HepG2 (cell line): Measurements from ENCODE around the gene NDP.

Source experiments
- EP300 ChIP-seq, 3 experiments: sonication (generic) in 1 of 3; formaldehyde crosslinking in 1 of 3; IDR thresholded peaks; 2 replicates each; pipeline versions ENCODE4 v1.5.1 to v1.6.1; 2011 to 2020; ENCODE audit warnings: low read depth in 2 of 3, low read length in 2 of 3, borderline replicate concordance in 1 of 3, improper control_type of control experiment in 1 of 3, mild to moderate bottlenecking in 1 of 3, missing genetic modification reagents in 1 of 3, moderate library complexity in 1 of 3
- EZH2 ChIP-seq: conservative IDR thresholded peaks from 2 replicates; pipeline ENCODE4 v1.6.1; 2012; ENCODE audit warnings: mild to moderate bottlenecking, low read depth, low read length, moderate library complexity
- GABPA ChIP-seq, 2 experiments: IDR thresholded peaks; 2 replicates each; pipeline ENCODE4 v1.6.1; 2011 to 2016; ENCODE audit warnings: low read depth in 2 of 2, low read length in 1 of 2, missing biosample characterization in 1 of 2, missing genetic modification characterization in 1 of 2
- NFYB ChIP-seq: sonication (generic); formaldehyde crosslinking; IDR thresholded peaks from 2 replicates; pipeline ENCODE4 v1.4.0; 2020; ENCODE audit warnings: missing genetic modification reagents
- NKX3-1 ChIP-seq: sonication (generic); formaldehyde crosslinking; IDR thresholded peaks from 2 replicates; pipeline ENCODE4 v1.5.0; 2020; ENCODE audit warnings: missing genetic modification reagents
- POLR2G ChIP-seq: fragments of 200-400 bp; formaldehyde crosslinking; IDR thresholded peaks from 2 replicates; pipeline ENCODE4 v1.6.1; 2018; ENCODE audit warnings: mild to moderate bottlenecking, low read depth, low read length, moderate library complexity
- TARDBP ChIP-seq: sonication (generic); formaldehyde crosslinking; IDR thresholded peaks from 2 replicates; pipeline ENCODE4 v1.8.0; 2022; ENCODE audit warnings: mild to moderate bottlenecking, missing genetic modification reagents
- TBP ChIP-seq: sonication (generic); formaldehyde crosslinking; IDR thresholded peaks from 2 replicates; pipeline ENCODE4 v1.5.0; 2020; ENCODE audit warnings: missing genetic modification reagents
- TCF7L2 ChIP-seq: IDR thresholded peaks from 2 replicates; pipeline ENCODE4 v1.6.1; 2011; ENCODE audit warnings: mild to moderate bottlenecking, low read depth, low read length, moderate library complexity
- U2AF1 ChIP-seq: fragments of 200-400 bp; formaldehyde crosslinking; optimal IDR thresholded peaks from 2 replicates; pipeline ENCODE3; 2017; ENCODE audit warnings: mild to moderate bottlenecking, low read depth, low read length
- ZNF740 ChIP-seq: sonication (generic); formaldehyde crosslinking; IDR thresholded peaks from 2 replicates; pipeline ENCODE4 v1.4.0; 2020; ENCODE audit warnings: missing genetic modification reagents
- TF ChIP-seq, protein P1 (sequence below): sonication (generic); formaldehyde crosslinking; IDR thresholded peaks from 2 replicates; pipeline ENCODE4 v1.4.0; 2020; ENCODE audit warnings: missing genetic modification reagents, borderline replicate concordance
- TF ChIP-seq, protein P2 (sequence below): sonication (generic); formaldehyde crosslinking; IDR thresholded peaks from 2 replicates; pipeline ENCODE4 v1.5.0; 2020; ENCODE audit warnings: mild to moderate bottlenecking, missing genetic modification reagents, moderate library complexity

DNA sequence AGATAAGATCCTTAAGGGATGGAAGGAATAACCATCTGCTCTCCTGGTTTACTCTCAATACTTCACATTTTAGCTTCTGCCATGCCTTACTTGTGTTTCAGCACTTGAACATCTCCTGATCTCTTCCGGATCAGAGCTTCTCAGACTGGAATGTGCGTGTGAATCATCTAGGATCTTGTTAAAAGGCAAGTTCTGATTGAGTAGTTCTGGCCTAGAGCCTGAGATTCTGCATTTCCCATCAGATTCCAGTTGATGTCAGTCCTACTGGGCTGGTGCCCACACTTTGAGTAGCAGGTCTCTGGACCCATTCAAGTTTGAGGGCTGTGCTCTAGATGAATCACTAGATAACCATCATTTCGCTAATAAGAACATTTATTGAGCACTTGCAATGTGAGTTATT, 20.0 kb downstream of the NDP start:
- TF ChIP-seq ZNF740 (CRISPR knock-in tag): no peak
- no peak for TF ChIP-seq NKX3-1
- TF ChIP-seq, protein P1, sequence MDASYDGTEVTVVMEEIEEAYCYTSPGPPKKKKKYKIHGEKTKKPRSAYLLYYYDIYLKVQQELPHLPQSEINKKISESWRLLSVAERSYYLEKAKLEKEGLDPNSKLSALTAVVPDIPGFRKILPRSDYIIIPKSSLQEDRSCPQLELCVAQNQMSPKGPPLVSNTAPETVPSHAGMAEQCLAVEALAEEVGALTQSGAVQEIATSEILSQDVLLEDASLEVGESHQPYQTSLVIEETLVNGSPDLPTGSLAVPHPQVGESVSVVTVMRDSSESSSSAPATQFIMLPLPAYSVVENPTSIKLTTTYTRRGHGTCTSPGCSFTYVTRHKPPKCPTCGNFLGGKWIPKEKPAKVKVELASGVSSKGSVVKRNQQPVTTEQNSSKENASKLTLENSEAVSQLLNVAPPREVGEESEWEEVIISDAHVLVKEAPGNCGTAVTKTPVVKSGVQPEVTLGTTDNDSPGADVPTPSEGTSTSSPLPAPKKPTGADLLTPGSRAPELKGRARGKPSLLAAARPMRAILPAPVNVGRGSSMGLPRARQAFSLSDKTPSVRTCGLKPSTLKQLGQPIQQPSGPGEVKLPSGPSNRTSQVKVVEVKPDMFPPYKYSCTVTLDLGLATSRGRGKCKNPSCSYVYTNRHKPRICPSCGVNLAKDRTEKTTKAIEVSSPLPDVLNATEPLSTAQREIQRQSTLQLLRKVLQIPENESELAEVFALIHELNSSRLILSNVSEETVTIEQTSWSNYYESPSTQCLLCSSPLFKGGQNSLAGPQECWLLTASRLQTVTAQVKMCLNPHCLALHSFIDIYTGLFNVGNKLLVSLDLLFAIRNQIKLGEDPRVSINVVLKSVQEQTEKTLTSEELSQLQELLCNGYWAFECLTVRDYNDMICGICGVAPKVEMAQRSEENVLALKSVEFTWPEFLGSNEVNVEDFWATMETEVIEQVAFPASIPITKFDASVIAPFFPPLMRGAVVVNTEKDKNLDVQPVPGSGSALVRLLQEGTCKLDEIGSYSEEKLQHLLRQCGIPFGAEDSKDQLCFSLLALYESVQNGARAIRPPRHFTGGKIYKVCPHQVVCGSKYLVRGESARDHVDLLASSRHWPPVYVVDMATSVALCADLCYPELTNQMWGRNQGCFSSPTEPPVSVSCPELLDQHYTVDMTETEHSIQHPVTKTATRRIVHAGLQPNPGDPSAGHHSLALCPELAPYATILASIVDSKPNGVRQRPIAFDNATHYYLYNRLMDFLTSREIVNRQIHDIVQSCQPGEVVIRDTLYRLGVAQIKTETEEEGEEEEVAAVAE: no peak
- TF ChIP-seq EP300 (IDR thresholded peaks at IDR 0.05; ENCODE audit: low read depth in 2 of 2, low read length in 2 of 2): no peak
- TF ChIP-seq EP300 (CRISPR knock-in tag; IDR thresholded peaks at IDR 0.05; ENCODE audit: borderline replicate concordance): no peak
- no peak for TF ChIP-seq TCF7L2
- no peak for TF ChIP-seq NFYB
- TF ChIP-seq, protein P2, sequence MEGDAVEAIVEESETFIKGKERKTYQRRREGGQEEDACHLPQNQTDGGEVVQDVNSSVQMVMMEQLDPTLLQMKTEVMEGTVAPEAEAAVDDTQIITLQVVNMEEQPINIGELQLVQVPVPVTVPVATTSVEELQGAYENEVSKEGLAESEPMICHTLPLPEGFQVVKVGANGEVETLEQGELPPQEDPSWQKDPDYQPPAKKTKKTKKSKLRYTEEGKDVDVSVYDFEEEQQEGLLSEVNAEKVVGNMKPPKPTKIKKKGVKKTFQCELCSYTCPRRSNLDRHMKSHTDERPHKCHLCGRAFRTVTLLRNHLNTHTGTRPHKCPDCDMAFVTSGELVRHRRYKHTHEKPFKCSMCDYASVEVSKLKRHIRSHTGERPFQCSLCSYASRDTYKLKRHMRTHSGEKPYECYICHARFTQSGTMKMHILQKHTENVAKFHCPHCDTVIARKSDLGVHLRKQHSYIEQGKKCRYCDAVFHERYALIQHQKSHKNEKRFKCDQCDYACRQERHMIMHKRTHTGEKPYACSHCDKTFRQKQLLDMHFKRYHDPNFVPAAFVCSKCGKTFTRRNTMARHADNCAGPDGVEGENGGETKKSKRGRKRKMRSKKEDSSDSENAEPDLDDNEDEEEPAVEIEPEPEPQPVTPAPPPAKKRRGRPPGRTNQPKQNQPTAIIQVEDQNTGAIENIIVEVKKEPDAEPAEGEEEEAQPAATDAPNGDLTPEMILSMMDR: no peak
- TF ChIP-seq U2AF1: no peak
- no peak for TF ChIP-seq EZH2
- TF ChIP-seq TBP (CRISPR knock-in tag): no peak
- TF ChIP-seq TARDBP: no peak
- no peak for TF ChIP-seq GABPA (IDR thresholded peaks at IDR 0.05; ENCODE audit: low read depth, low read length)
- no peak for TF ChIP-seq GABPA (CRISPR knock-in tag; IDR thresholded peaks at IDR 0.05; ENCODE audit: low read depth)
- TF ChIP-seq POLR2G: no peak
